ENCODE results near the gene ZCWPW1. TPM values are rescaled to one million over a fixed set of nuclear protein-coding genes. Genes with fewer than 3 reads are reported as not detected.

ZCWPW1 gene
- total and polyA plus RNA-seq, 2 experiments from 2014 or later: 0.59 to 2.7 TPM

DNA sequence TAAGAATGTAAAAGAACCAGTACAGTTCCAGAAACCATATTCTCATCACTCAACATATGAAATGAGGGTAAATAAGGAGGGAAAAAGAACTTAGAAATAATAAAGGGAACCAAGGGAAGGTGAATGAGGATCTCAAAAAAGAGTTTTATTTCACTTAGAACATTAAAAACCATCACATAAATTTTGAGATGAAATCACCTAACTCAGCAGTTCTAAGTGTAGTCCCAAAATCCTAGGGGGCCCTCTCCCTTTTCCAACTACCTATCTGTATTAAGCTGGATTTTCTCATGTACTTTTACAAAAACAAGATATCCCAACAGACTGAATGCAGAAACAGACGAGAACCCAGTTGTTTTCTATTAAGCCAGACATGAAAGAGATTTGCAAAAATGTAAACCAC lies 3.2 kb downstream of the ZCWPW1 start:
- H3K4me3 Mint-ChIP-seq: no peak overlapping the region

More for the DNA sequence above, 3.2 kb downstream of the ZCWPW1 start:
- 0 out of 2 replicates have a peak, but pooled peaks cover 3% of the 10 kb centered on the region for H3K9me2 ChIP-seq (ENCODE audit: insufficient read depth)
- H3K9me3 Mint-ChIP-seq: peaks cover 20% of the 10 kb centered on the region; the same call in 2 of the 3 replicates
- no peak overlapping the region for H3K4me3 ChIP-seq
- H2AFZ ChIP-seq: no peak overlapping the region
- no peak for DNase-seq (ENCODE audit: low spot score)
- peaks cover 9% of the 10 kb centered on the region for H3K27me3 ChIP-seq (ENCODE audit: insufficient read depth)
- peaks cover 2% of the 10 kb centered on the region for H3K79me2 ChIP-seq (replicated peaks; ENCODE audit: insufficient read depth)
- TF ChIP-seq CREB1 (CRISPR knock-in tag; IDR thresholded peaks at IDR 0.05; ENCODE audit: low read depth) (no peak), ZNF331 (CRISPR knock-in tag; IDR thresholded peaks at IDR 0.05; ENCODE audit: low read depth) (no peak), EZH2 (IDR thresholded peaks at IDR 0.05; ENCODE audit: low read depth, unreplicated experiment) (no peak), STAT1 (IDR thresholded peaks at IDR 0.05; ENCODE audit: unreplicated experiment) (no peak), EZH2phosphoT487 (IDR thresholded peaks at IDR 0.05; ENCODE audit: unreplicated experiment) (no peak), JUNB (IDR thresholded peaks at IDR 0.05; ENCODE audit: unreplicated experiment) (no peak), NANOG (IDR thresholded peaks at IDR 0.05; ENCODE audit: borderline replicate concordance) (no peak), POLR2AphosphoS5 (IDR thresholded peaks at IDR 0.05; ENCODE audit: low read depth) (no peak), ZNF114 (CRISPR knock-in tag; IDR thresholded peaks at IDR 0.05) (no peak)
- TF ChIP-seq, protein P1, sequence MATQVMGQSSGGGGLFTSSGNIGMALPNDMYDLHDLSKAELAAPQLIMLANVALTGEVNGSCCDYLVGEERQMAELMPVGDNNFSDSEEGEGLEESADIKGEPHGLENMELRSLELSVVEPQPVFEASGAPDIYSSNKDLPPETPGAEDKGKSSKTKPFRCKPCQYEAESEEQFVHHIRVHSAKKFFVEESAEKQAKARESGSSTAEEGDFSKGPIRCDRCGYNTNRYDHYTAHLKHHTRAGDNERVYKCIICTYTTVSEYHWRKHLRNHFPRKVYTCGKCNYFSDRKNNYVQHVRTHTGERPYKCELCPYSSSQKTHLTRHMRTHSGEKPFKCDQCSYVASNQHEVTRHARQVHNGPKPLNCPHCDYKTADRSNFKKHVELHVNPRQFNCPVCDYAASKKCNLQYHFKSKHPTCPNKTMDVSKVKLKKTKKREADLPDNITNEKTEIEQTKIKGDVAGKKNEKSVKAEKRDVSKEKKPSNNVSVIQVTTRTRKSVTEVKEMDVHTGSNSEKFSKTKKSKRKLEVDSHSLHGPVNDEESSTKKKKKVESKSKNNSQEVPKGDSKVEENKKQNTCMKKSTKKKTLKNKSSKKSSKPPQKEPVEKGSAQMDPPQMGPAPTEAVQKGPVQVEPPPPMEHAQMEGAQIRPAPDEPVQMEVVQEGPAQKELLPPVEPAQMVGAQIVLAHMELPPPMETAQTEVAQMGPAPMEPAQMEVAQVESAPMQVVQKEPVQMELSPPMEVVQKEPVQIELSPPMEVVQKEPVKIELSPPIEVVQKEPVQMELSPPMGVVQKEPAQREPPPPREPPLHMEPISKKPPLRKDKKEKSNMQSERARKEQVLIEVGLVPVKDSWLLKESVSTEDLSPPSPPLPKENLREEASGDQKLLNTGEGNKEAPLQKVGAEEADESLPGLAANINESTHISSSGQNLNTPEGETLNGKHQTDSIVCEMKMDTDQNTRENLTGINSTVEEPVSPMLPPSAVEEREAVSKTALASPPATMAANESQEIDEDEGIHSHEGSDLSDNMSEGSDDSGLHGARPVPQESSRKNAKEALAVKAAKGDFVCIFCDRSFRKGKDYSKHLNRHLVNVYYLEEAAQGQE (IDR thresholded peaks at IDR 0.05; ENCODE audit: unreplicated experiment): no peak
- TF ChIP-seq, protein P2, sequence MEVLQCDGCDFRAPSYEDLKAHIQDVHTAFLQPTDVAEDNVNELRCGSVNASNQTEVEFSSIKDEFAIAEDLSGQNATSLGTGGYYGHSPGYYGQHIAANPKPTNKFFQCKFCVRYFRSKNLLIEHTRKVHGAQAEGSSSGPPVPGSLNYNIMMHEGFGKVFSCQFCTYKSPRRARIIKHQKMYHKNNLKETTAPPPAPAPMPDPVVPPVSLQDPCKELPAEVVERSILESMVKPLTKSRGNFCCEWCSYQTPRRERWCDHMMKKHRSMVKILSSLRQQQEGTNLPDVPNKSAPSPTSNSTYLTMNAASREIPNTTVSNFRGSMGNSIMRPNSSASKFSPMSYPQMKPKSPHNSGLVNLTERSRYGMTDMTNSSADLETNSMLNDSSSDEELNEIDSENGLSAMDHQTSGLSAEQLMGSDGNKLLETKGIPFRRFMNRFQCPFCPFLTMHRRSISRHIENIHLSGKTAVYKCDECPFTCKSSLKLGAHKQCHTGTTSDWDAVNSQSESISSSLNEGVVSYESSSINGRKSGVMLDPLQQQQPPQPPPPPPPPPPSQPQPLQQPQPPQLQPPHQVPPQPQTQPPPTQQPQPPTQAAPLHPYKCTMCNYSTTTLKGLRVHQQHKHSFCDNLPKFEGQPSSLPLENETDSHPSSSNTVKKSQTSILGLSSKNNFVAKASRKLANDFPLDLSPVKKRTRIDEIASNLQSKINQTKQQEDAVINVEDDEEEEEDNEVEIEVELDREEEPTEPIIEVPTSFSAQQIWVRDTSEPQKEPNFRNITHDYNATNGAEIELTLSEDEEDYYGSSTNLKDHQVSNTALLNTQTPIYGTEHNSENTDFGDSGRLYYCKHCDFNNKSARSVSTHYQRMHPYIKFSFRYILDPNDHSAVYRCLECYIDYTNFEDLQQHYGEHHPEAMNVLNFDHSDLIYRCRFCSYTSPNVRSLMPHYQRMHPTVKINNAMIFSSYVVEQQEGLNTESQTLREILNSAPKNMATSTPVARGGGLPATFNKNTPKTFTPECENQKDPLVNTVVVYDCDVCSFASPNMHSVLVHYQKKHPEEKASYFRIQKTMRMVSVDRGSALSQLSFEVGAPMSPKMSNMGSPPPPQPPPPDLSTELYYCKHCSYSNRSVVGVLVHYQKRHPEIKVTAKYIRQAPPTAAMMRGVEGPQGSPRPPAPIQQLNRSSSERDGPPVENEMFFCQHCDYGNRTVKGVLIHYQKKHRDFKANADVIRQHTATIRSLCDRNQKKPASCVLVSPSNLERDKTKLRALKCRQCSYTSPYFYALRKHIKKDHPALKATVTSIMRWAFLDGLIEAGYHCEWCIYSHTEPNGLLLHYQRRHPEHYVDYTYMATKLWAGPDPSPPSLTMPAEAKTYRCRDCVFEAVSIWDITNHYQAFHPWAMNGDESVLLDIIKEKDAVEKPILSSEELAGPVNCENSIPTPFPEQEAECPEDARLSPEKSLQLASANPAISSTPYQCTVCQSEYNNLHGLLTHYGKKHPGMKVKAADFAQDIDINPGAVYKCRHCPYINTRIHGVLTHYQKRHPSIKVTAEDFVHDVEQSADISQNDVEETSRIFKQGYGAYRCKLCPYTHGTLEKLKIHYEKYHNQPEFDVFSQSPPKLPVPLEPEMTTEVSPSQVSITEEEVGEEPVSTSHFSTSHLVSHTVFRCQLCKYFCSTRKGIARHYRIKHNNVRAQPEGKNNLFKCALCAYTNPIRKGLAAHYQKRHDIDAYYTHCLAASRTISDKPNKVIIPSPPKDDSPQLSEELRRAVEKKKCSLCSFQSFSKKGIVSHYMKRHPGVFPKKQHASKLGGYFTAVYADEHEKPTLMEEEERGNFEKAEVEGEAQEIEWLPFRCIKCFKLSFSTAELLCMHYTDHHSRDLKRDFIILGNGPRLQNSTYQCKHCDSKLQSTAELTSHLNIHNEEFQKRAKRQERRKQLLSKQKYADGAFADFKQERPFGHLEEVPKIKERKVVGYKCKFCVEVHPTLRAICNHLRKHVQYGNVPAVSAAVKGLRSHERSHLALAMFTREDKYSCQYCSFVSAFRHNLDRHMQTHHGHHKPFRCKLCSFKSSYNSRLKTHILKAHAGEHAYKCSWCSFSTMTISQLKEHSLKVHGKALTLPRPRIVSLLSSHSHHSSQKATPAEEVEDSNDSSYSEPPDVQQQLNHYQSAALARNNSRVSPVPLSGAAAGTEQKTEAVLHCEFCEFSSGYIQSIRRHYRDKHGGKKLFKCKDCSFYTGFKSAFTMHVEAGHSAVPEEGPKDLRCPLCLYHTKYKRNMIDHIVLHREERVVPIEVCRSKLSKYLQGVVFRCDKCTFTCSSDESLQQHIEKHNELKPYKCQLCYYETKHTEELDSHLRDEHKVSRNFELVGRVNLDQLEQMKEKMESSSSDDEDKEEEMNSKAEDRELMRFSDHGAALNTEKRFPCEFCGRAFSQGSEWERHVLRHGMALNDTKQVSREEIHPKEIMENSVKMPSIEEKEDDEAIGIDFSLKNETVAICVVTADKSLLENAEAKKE (CRISPR knock-in tag; IDR thresholded peaks at IDR 0.05): no peak
- TF ChIP-seq, protein P3, sequence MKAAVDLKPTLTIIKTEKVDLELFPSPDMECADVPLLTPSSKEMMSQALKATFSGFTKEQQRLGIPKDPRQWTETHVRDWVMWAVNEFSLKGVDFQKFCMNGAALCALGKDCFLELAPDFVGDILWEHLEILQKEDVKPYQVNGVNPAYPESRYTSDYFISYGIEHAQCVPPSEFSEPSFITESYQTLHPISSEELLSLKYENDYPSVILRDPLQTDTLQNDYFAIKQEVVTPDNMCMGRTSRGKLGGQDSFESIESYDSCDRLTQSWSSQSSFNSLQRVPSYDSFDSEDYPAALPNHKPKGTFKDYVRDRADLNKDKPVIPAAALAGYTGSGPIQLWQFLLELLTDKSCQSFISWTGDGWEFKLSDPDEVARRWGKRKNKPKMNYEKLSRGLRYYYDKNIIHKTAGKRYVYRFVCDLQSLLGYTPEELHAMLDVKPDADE (IDR thresholded peaks at IDR 0.05): no peak
- TF ChIP-seq, protein P4, sequence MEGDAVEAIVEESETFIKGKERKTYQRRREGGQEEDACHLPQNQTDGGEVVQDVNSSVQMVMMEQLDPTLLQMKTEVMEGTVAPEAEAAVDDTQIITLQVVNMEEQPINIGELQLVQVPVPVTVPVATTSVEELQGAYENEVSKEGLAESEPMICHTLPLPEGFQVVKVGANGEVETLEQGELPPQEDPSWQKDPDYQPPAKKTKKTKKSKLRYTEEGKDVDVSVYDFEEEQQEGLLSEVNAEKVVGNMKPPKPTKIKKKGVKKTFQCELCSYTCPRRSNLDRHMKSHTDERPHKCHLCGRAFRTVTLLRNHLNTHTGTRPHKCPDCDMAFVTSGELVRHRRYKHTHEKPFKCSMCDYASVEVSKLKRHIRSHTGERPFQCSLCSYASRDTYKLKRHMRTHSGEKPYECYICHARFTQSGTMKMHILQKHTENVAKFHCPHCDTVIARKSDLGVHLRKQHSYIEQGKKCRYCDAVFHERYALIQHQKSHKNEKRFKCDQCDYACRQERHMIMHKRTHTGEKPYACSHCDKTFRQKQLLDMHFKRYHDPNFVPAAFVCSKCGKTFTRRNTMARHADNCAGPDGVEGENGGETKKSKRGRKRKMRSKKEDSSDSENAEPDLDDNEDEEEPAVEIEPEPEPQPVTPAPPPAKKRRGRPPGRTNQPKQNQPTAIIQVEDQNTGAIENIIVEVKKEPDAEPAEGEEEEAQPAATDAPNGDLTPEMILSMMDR (conservative IDR thresholded peaks at IDR 0.05; ENCODE audit: low read depth in 2 of 2): no peak
- no peak overlapping the region for H3K27ac ChIP-seq (ENCODE audit: low read depth)
- no peaks in the 10 kb centered on the region for H4K20me1 ChIP-seq (replicated peaks; ENCODE audit: insufficient read depth)
- H3K4me2 ChIP-seq: no peak overlapping the region
- peaks cover under 1% of the 10 kb centered on the region; the same call in 2 of the 3 replicates for H3K4me1 Mint-ChIP-seq
- H3F3A ChIP-seq (replicated peaks; ENCODE audit: low read depth): no peaks in the 10 kb centered on the region
- no peak for ATAC-seq
- no peaks in the 10 kb centered on the region for H3K36me3 ChIP-seq (ENCODE audit: insufficient read depth)
- H3K27me3 Mint-ChIP-seq (ENCODE audit: insufficient read depth, low read depth, poor library complexity): peaks cover 30% of the 10 kb centered on the region
- H3K27ac Mint-ChIP-seq: no peak overlapping the region
- no peaks in the 10 kb centered on the region for H3K4me1 ChIP-seq (ENCODE audit: insufficient read depth)
- H3K36me3 Mint-ChIP-seq (ENCODE audit: low read depth): peaks cover 9% of the 10 kb centered on the region

Measured in GM23338 (cell line).